Measurements from ENCODE around the gene PHLDB2.

GRCh38 chr3:111890051-111890580 is 31.1 kb downstream of the PHLDB2 start:
- no peak for TF ChIP-seq POLR2AphosphoS5 (IDR thresholded peaks at IDR 0.05)
- TF ChIP-seq CTCF (IDR thresholded peaks at IDR 0.05), result no peak
- no peak for TF ChIP-seq EP300 (IDR thresholded peaks at IDR 0.05)
- TF ChIP-seq POLR2A (IDR thresholded peaks at IDR 0.05), result no peak

Data from stomach (tissue), 4 donors.